G401.6 (cell line): ENCODE measurements around the gene GABRA6.
"Not testable (repeated sequence)": the region's sequence is repeated elsewhere in the genome, so short reads cannot be mapped to it uniquely, and the experiment has no call there.

Source experiments
- FAIRE-seq: peaks from 2 replicates; lab custom pipeline; 2012; peaks lifted over from hg19 to GRCh38; lab: Jason Lieb, UNC

The GABRA6 gene

DNA sequence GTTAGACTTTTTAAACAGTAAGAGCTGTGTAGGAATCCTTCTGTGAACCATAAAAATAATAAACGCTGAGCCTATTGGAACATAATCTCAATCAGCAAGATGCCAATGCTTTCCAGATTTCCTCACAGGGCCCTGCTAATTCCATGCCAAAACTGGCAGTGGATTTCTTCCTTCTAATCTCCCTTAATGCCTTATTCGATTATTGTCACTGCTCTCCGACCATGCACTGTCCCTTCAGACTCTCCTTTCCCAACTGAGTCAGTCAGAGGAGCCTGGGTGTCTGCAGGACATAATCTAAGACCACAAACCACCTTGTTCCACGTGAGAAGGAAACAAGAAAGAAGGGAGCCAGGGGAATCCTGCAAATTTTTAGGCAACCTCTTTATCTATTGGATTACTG, at the start of gene GABRA6:
GABRA6 (plus strand) TSS at position 261 of the 400 bp plus-strand sequence. CDS start 269 bp downstream, outside the sequence.
- no peak for FAIRE-seq

- no peak for FAIRE-seq
Observed at GRCh38 chr5:161637591-161637990, 47.9 kb upstream of the GABRA6 start.

- no peak for FAIRE-seq
Observed at GRCh38 chr5:161641444-161641843, 44.1 kb upstream of the GABRA6 start.

- FAIRE-seq, result no peak
Observed at GRCh38 chr5:161645264-161645663, 40.3 kb upstream of the GABRA6 start.

GRCh38 chr5:161651926-161652325, 33.6 kb upstream of the GABRA6 start:
- FAIRE-seq, result not testable (repeated sequence)

DNA sequence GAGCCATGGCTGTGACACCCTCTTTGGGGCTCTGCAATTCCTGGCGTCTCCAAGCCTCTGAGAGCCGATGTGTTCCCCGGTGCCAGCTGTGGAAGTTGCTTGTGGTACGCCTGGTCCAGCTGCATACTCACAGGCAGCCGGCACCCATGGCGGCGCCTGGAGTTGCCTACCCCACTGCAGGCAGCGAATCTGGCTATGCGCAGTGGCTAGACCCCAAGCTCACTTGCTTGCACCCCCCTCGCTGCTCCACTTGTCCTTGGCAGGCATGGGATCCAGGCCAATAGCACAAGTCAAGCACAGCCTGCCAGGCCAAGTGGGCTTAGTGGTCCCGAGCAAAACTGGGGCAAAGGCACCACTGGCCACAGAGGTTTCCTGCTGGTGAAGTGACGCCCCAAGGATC, 24.7 kb upstream of the GABRA6 start:
- FAIRE-seq, result no peak

DNA sequence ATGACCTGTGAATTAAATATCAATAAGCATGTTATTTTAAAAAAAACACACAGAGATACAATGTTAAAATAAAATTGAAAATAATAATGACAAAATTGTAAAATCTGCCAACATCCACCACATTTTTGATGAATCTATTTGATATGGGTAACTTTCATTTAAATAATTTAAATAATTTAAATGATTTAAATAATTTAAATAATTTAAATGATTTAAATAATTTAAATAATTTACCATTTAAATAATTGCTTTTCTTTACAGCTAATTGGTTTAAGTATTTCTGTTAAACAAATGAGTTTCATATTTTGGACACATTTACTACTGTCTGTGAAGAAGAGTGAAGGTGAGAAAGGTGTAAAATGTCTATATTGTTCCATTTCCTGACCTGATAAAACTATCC, 22.1 kb upstream of the GABRA6 start:
- FAIRE-seq, result peak; percentile 93

DNA sequence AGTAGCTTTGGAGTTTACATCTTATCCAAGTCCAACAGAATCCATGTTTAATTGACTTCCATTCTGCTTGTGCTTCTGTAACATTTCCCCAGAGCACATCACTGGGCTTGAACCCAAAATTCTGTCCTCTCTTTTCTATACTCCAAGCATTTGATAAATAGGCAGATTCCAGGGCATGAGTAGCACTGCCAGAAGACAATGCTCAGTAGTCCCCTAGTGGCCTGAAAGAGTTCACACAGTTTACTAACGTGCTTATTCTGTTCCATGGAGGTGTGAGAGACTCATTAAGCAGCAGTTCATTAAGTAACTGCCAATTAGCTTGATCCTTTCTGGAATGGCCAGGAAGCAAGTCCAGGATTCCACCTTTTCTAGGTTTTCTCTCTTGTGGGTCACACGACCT, 9.4 kb upstream of the GABRA6 start:
- FAIRE-seq, result no peak

- FAIRE-seq, result no peak
Observed at GRCh38 chr5:161686149-161686548, 628 bp downstream of the GABRA6 start.

GRCh38 chr5:161686881-161687280, 1.4 kb downstream of the GABRA6 start:
- no peak for FAIRE-seq

DNA sequence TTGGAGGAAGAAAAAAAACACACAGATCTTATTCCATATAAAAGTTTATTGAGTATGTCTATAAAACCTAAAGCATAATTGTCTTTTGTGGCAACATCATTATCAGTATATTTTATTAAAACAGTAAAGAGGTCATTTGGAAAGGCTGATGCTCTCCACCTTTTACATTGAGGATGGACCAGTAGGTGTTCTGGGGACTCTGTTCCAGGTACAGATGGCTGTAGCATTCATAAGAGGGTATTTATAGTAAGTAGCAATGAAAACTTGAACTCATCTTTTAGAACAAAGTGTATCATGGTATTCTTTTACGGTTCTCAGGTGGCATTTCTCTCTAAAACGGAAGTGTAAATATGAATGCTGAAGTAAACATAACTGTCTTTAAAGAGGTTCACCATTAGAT, 1.8 kb downstream of the GABRA6 start:
- FAIRE-seq, result no peak

- FAIRE-seq, result no peak
Observed at GRCh38 chr5:161691911-161692310, 6.4 kb downstream of the GABRA6 start.

- FAIRE-seq, result no peak
Observed at GRCh38 chr5:161697001-161697400, 11.5 kb downstream of the GABRA6 start.

DNA sequence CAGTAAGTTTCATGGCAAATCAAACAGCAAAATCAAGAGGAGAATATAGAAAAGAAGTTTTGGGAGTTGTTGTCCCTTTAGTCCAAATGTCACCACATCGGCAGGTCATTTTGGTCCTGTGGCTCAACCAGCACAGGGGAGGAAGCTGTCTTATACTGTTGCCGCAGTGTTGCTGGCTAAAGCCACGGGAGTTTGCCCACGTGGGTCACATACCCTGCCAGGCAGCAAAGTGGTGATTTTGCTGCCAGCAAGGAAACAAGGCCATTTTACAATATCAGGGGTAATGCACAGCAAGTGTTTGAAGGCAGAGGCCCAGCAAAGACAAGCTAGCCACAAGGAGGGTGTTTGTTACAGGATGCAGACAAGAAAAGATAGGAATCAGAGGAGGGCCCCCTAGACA, 14.5 kb downstream of the GABRA6 start:
- no peak for FAIRE-seq

GRCh38 chr5:161703528-161703927, 18.0 kb downstream of the GABRA6 start:
- no peak for FAIRE-seq

- FAIRE-seq, result no peak
Observed at GRCh38 chr5:161707382-161707781, 21.9 kb downstream of the GABRA6 start.

- no peak for FAIRE-seq
Observed at GRCh38 chr5:161709239-161709638, 23.7 kb downstream of the GABRA6 start.

DNA sequence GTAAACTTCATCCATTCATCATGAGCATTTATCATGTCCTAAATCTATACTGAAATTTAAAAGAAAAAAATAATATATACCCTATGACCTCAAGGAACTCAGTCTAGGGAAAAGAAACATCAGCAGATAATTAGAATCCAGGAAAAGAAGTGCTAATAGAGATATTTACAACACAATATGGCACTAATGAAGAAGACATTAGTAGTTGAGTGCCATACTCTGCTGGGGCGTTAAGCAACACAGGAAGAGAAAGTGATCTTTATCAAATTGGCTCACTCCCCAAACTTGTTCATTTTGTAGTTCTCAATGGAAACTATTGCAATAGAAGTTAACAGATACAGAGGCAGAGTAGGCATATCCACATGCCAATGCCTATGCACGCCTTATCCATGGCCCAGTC, 27.5 kb downstream of the GABRA6 start:
- FAIRE-seq, result no peak

- no peak for FAIRE-seq
Observed at GRCh38 chr5:161719157-161719556, 33.6 kb downstream of the GABRA6 start.

DNA sequence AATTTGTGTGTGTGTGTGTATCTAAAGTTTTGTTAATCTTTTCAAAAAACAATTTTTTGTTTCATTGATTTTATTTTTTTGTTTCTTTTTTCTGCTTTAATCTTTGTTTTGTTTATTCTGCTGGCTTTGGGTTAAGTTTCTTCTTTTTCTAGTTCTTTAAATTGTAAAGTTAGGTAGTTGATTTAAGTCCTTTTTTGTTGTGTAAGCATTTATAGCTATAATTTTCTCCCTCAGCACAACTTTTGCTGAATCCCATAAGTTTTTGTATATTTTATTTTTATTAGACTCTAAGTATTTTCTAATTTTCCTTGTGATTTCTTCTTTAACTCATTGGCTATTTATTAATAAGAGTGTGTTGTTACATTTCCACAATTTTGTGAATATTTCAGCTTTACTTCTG, 34.9 kb downstream of the GABRA6 start:
- FAIRE-seq, result no peak

GRCh38 chr5:161734741-161735140, 49.2 kb downstream of the GABRA6 start:
- no peak for FAIRE-seq

GRCh38 chr5:161740433-161740832, 54.9 kb downstream of the GABRA6 start:
- FAIRE-seq, result no peak

GRCh38 chr5:161744276-161744675, 58.8 kb downstream of the GABRA6 start:
- no peak for FAIRE-seq

- no peak for FAIRE-seq
Observed at GRCh38 chr5:161745392-161745791, 59.9 kb downstream of the GABRA6 start.

DNA sequence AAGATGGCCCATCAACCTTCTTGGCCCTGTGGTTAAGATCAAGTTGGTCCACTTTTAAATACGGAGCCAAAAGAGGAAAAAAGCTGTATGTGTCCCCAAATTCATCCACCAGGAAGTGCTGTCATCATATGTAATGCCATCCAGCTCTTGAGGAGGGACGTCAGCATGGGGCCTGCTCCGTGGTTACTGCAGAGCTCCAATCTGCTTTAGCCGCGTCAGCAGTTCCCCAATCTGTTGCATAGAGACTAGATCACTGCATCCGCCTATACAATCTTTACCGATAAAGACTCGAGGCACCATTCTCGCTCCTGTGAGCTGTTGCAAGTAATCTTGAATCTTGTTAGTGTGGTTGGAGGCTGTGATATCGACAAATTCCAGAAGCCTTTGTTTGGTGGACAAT, 65.7 kb downstream of the GABRA6 start:
- FAIRE-seq, result no peak
